ENCODE data around the gene VEZT. TPM values are rescaled to one million over a fixed set of nuclear protein-coding genes. Genes with fewer than 3 reads are reported as not detected.
"Not testable (repeated sequence)": the region's sequence is repeated elsewhere in the genome, so short reads cannot be mapped to it uniquely, and the experiment has no call there.

VEZT gene, protein sequence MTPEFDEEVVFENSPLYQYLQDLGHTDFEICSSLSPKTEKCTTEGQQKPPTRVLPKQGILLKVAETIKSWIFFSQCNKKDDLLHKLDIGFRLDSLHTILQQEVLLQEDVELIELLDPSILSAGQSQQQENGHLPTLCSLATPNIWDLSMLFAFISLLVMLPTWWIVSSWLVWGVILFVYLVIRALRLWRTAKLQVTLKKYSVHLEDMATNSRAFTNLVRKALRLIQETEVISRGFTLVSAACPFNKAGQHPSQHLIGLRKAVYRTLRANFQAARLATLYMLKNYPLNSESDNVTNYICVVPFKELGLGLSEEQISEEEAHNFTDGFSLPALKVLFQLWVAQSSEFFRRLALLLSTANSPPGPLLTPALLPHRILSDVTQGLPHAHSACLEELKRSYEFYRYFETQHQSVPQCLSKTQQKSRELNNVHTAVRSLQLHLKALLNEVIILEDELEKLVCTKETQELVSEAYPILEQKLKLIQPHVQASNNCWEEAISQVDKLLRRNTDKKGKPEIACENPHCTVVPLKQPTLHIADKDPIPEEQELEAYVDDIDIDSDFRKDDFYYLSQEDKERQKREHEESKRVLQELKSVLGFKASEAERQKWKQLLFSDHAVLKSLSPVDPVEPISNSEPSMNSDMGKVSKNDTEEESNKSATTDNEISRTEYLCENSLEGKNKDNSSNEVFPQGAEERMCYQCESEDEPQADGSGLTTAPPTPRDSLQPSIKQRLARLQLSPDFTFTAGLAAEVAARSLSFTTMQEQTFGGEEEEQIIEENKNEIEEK
- 293 TPM for total RNA-seq

DNA sequence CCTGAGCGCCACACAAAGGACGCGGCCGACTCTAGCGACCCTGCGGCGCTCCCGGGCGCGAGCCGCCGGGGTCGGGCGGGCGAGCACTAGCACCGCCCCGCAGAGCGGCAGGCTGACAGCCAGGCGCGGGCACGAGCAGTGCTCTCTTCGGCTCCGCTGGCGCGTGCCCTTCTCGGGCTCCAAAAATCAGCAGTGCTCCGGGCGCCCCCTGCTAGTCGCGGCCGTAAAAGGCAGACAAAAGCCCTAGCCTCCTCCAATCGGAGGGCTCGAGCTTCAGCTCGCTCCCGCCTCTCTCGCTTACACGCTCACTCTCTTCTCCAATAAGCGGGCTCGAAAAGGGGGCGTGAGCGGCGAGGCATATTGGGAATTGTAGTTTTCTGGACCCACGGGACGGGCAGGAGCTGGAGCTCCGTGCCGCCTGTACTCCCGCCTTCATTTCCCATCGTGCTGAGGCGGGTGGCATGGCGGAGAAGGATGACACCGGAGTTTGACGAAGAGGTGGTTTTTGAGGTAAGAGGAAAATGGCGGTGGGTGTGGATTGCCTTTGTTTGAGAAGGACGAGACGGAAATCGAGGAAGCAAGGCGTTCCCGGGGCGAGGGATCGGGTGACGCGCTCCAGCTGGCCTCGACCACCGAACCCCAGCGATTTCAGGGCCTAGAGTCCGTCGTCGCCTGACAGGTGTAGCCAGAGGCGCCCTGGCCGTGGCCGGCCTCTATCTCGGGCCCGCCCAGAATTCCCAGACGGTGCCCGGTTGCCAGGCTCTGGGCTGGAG is at the start of gene VEZT, which contains the start of gene FGD6:
Gene VEZT, plus strand, starts transcription at position 431 of the 773 bp plus-strand sequence. Its CDS starts 44 bp downstream, at position 475.
Gene FGD6, minus strand, starts transcription at position 91 of the 773 bp plus-strand sequence. CDS start 227 bp downstream, outside the sequence.
- peak; percentile 95 to 96 for DNase-seq (ENCODE audit: low spot score in 2 of 2)
- FAIRE-seq, result peak; percentile 91

- FAIRE-seq, result no peak
- no peak for DNase-seq (ENCODE audit: low spot score in 2 of 2)
Measured at GRCh38 chr12:95168746-95169145, 48.9 kb upstream of the VEZT start.

DNA sequence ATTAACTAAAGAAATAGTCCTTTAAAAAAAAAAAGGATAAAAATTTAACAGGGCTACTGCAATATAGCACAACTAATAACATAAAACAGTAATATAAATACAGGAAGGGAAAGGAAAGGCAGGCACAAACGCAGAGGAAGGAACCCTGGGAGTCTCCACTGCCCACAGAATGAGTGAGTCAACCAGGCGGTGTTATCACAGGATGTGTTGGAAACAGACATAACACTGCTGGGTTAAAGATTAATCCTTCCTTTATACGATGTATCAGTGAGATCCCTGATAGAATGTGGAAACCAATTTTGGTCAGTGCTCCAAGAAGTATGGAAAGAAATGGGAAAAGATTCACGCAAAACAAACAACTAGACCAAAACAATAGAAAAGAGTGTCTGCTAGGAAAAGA is 48.2 kb upstream of the VEZT start:
- FAIRE-seq (no peak), DNase-seq (ENCODE audit: low spot score in 2 of 2) (no peak)

DNA sequence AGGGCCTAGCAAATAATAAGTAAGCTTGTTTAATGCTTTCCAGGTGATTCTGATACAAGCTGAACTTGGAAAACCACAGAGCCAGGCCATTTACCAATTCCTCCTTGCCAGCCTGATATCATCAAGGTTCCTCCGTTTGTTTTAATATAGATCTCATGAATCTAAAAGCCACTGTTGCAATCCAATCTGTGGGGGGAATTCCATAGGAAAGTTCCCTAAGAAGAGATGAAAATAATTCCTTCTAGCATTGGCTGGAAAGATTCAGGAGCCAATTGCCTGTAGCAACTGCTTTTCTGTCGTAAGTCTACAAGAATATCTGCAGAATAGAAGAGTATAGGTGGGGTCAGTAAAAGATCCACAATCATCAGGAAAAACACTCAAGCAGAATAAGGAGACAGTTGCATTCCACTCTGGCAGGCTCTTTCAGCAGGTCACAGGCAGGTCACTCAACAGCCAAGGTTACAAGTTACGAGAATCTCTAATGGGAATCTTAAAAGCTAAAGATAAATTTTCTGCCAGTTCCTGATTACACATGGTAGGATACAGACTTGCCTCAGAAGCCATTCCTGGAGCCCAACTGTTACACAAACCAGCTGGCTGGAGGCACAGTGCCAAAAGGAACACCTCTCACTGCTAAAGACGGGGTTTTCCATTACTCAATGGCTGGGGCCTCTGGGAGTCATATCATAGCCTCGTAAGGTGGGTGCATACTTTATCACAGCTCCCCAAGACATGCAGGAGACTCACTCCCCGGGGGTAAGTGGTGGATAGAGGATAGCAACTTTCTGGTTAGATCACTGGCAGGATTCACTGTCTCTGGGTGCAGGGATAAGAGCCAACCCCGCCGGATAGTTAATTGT is 44.0 kb upstream of the VEZT start:
- no peak for FAIRE-seq
- peak in 1 of 2 donors; percentile 16 for DNase-seq (ENCODE audit: low spot score in 2 of 2)

- no peak for DNase-seq (ENCODE audit: low spot score in 2 of 2)
- FAIRE-seq, result no peak
Measured at GRCh38 chr12:95177201-95177768, 40.3 kb upstream of the VEZT start.

- DNase-seq (ENCODE audit: low spot score in 2 of 2), result no peak
- FAIRE-seq, result no peak
Measured at GRCh38 chr12:95178136-95178535, 39.5 kb upstream of the VEZT start.

DNA sequence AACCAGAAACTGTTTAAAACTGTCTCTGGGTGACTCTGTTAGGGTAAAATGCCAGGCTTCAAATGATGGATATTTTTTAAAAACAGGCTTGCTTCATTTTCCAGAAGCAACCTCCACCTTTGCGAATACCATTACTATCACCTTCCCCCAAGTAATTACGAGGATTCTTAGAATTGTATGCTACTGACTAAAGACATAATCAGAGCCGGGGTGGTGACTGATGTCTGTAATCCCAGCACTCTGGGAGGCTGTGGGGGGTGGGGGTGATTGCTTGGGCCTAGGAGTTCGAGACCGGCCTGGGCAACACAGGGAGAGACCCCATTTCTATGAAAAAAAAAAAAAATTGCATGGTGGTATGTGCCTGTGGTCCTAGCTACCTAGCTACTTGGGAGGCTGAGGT is 38.6 kb upstream of the VEZT start:
- DNase-seq (ENCODE audit: low spot score in 2 of 2), result no peak

GRCh38 chr12:95181103-95181502 is 36.5 kb upstream of the VEZT start:
- FAIRE-seq (no peak), DNase-seq (ENCODE audit: low spot score in 2 of 2) (no peak)

More for the DNA sequence above, 38.6 kb upstream of the VEZT start:
- FAIRE-seq, result no peak

GRCh38 chr12:95182868-95183415 is 34.7 kb upstream of the VEZT start:
- no peak for FAIRE-seq
- no peak for DNase-seq (ENCODE audit: low spot score in 2 of 2)

GRCh38 chr12:95184121-95184520 is 33.5 kb upstream of the VEZT start:
- DNase-seq (ENCODE audit: low spot score in 2 of 2), result no peak
- FAIRE-seq, result no peak

DNA sequence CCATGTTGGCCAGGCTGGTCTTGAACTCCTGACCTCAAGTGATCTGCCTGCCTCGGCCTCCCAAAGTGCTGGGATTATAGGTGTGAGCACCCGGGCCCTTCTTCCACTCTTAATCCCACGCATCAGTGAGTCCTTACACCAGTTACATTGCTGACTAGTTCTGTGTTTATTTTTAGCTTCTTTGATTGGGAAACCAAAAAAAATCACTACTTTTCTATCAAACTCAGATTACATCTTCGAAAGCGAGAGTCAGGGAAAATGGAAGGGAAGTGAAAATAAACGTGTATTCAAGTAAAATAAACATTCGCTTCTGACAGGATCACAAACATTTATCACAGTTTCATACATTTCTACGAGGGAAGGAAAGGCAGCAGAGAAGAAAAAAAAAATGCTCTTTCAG is 32.5 kb upstream of the VEZT start:
- FAIRE-seq (no peak), DNase-seq (ENCODE audit: low spot score in 2 of 2) (no peak)

GRCh38 chr12:95185854-95186253 is 31.8 kb upstream of the VEZT start:
- FAIRE-seq (no peak), DNase-seq (ENCODE audit: low spot score in 2 of 2) (no peak)

DNA sequence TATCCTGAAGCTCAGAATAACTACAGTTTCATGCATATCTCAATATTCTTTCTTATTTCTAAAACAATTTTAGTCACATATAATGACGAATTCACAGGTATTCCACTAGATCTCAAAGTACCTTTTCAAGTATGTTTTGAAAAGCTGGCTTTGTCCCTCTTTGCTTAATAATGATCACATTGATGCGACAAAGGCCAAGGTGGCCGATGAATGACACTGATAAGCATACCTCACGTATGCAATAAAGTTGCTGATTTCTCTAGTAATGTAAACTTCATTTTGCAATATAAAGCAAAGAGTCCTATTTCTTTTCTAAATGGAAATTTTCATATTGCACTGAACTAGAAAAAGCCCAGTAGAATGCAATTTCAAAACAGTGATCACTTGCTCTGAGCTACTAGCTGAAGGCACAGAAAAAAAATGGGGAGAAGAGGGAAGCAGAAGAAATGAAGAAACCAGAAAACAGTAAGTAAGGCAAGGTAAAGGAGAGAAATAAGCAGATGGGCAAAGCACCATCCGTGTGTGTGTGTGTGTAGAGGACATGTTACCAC is 29.7 kb upstream of the VEZT start:
- DNase-seq (ENCODE audit: low spot score in 2 of 2), result no peak
- FAIRE-seq, result no peak

DNA sequence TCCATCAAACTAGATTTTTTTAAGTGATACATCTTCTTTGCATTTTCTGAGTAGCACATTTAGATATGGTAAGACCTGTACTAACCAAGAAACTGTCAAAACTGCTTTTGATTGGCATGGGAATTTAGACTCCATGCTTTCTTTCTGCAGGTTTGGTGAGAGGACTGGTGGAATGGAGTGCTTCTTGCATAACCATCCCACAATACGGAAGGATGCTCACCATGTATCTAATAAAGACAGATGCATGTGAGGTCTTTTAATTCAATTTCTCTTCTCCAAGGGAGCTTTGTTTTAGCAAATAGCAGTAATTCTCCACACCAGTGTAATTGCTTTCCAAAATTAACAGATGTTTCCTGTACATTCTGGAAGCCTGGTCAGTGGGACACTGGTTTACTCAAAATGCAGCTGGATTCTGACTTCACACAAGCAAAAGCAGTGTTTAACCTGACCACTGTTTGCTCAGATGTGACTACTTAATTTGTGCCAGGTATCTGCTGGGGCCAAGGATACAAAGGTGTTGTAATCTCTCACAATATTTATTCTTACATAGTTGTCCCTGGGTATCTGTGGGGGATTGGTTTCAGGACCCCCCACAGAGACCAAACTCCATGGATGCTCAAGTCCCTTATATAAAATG is 26.4 kb upstream of the VEZT start:
- FAIRE-seq (no peak), DNase-seq (ENCODE audit: low spot score in 2 of 2) (no peak)

DNA sequence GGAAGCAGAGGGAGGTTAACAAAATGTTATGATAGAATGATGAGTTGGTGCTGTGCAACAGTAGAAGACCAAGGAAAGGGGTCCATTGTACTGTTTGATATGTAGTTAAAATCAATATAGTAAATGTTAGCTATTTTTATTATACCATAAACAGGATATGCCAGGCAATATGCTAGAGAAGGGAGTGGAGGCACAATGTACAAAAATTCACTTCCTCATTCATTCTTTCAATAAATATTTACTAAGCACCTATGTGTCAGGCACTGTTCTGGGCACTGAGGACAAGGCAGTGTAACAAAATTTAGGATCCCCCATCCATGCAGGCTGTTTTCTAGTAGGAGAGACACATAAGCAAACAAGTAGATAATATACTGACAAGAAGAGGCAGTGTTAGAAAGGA is 25.3 kb upstream of the VEZT start:
- DNase-seq (ENCODE audit: low spot score in 2 of 2), result no peak
- no peak for FAIRE-seq

- DNase-seq (ENCODE audit: low spot score in 2 of 2) (no peak), FAIRE-seq (no peak)
Measured at GRCh38 chr12:95193139-95193538, 24.5 kb upstream of the VEZT start.

DNA sequence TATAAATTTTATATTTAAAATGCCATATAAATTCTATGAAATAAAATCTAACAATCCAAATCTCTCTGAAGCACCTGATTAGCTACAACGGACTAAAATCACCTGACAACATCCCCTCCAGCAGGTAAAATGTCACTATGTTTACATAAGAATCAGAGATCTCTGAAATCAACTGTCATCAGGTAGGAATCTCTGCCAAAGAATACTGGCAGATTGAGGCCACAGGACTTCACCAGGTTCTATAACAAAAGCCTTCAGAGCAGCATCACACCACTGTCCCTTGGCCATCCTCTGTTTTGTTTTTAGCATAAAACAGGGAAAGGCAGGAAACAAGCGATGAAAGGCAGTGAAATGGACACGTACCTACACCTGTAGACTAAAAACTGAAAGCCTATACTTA is 22.5 kb upstream of the VEZT start:
- DNase-seq (ENCODE audit: low spot score in 2 of 2) (no peak), FAIRE-seq (no peak)

- DNase-seq (ENCODE audit: low spot score in 2 of 2); FAIRE-seq: not testable (repeated sequence)
Measured at GRCh38 chr12:95196875-95197569, 20.6 kb upstream of the VEZT start.

Data from frontal cortex (tissue), 4 donors.